CD4-positive, alpha-beta T cell (primary cell): ENCODE results near the gene KRTAP9-6. TPM values are rescaled to one million over a fixed set of nuclear protein-coding genes. Genes with fewer than 3 reads are reported as not detected.

ENCODE experiments used
- ATAC-seq: fragments of 200-7000 bp; cut with Tn5 transposase; one replicate; pipeline ENCODE4 v1.10.0; 2022; ENCODE audit warnings: mild to moderate bottlenecking; ENCODE audit not compliant: poor library complexity
- CTCF ChIA-PET: fragments of 350-600 bp; sonication (Branson Sonifier 250); formaldehyde crosslinking; loops from one replicate; lab custom pipeline; 2021; ENCODE audit warnings: antibody characterized with exemption, inconsistent platforms; lab: Charles Lee
- POLR2A ChIA-PET: fragments of 350-600 bp; sonication (Branson Sonifier 250); formaldehyde crosslinking; loops from one replicate; lab custom pipeline; 2021; ENCODE audit warnings: antibody characterized with exemption, inconsistent platforms; lab: Charles Lee
- DNase-seq, 14 experiments: peaks; one replicate each; pipeline ENCODE4 v3.0.0-alpha.2; 2013 to 2020; ENCODE audit warnings: mixed read lengths in 2 of 14
- H3K27ac ChIP-seq, 2 donors: one replicate each; pipeline versions ENCODE4 v1.5.1 to v1.7.0; 2013; ENCODE audit warnings: low read length in 2 of 2, low read depth in 1 of 2, mild to moderate bottlenecking in 1 of 2
- H3K27me3 ChIP-seq, 2 experiments: 1 replicate in 1 of 2; 2 replicates in 1 of 2; pipeline versions ENCODE4 v1.6.1 to v1.7.0; 2013; ENCODE audit warnings: low read length in 2 of 2, control low read depth in 1 of 2, mild to moderate bottlenecking in 1 of 2, moderate library complexity in 1 of 2; ENCODE audit not compliant: insufficient read depth in 2 of 2, control insufficient read depth in 1 of 2
- H3K36me3 ChIP-seq: one replicate; pipeline ENCODE4 v1.6.1; 2013; ENCODE audit warnings: low read length, control low read depth; ENCODE audit not compliant: insufficient read depth
- H3K4me1 ChIP-seq: one replicate; pipeline ENCODE4 v1.6.1; 2013; ENCODE audit warnings: low read length, control low read depth; ENCODE audit not compliant: insufficient read depth
- H3K4me3 ChIP-seq: one replicate; pipeline ENCODE4 v1.5.1; 2013; ENCODE audit warnings: mild to moderate bottlenecking, low read length, moderate library complexity
- H3K9me3 ChIP-seq, 2 experiments: 1 replicate in 1 of 2; 2 replicates in 1 of 2; pipeline versions ENCODE4 v1.6.1 to v1.7.0; 2013; ENCODE audit warnings: low read length in 2 of 2, mild to moderate bottlenecking in 2 of 2, control low read depth in 1 of 2, moderate library complexity in 1 of 2; ENCODE audit not compliant: control insufficient read depth in 1 of 2, insufficient read depth in 1 of 2
- H3K27ac Mint-ChIP-seq: one replicate; pipeline ENCODE4 v1.8.0; 2020; ENCODE audit warnings: mixed read lengths
- H3K27me3 Mint-ChIP-seq: one replicate; pipeline ENCODE4 v1.8.0; 2021; ENCODE audit warnings: mixed read lengths
- H3K36me3 Mint-ChIP-seq: one replicate; pipeline ENCODE4 v1.8.0; 2021; ENCODE audit warnings: low read depth, mixed read lengths
- H3K4me1 Mint-ChIP-seq: one replicate; pipeline ENCODE4 v1.8.0; 2021; ENCODE audit warnings: low read depth, mixed read lengths
- H3K4me3 Mint-ChIP-seq: one replicate; pipeline ENCODE4 v1.8.0; 2020; ENCODE audit warnings: mild to moderate bottlenecking, mixed read lengths
- H3K9me3 Mint-ChIP-seq: one replicate; pipeline ENCODE4 v1.8.0; 2020; ENCODE audit warnings: mixed read lengths
- intact Hi-C, 2 experiments: fragments of 100-400 bp; cut with DNase I in 1 of 2; cut with micrococcal nuclease in 1 of 2; formaldehyde crosslinking; loops; one replicate each; pipeline versions ENCODE4 v1.15.1 to v1.9.0; 2023 to 2025; cut with DNase I, micrococcal nuclease
- total RNA-seq, 174 experiments: library from RNA in 2 of 174; stranded (reverse) in 2 of 174; gene quantifications; one replicate each; pipeline ENCODE4 v1.2.3 and lab custom pipeline; 2021 to 2026
- TF ChIP-seq, protein P1 (sequence below): fragments of 200-600 bp; IDR thresholded peaks from one replicate; pipeline ENCODE4 v1.8.0; 2022; ENCODE audit warnings: antibody characterized with exemption, mild to moderate bottlenecking

The KRTAP9-6 gene
- total RNA-seq, 2 experiments from 2014 or later = not detected

DNA sequence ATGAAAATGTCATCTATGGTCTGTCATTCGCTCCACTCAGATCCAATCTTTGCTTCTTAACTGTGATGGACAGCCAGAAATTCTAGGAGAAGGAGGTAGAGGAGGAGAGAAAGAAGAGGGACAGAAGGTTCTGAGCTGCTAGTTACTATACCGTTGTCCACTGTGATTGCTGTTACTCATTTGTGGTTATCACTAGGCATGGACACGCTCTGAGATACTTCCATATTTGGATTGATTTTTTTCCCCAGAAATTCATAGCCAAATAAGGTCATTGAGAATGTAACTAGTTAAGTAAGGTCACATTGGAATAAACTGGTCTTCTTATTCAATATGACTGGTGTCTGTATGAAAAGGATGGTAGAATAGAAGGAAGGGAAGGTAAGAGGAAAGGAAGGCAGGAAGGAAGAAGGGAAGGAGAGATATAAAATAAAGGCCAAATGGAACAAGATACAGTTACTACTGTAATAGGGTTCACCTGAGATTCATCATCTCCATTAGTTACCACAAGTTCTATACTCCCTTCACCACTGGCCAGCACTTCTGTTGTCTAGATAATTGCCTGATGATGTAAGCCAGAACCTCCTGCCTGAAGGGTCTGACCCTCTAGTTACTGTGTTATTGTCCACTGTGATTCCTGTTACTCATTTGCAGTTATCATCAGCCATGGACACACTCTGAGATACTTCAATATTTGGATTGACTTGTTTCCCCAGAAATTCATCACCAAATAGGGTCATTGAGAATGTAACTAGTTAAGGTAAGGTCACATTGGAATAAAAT is 13.2 kb downstream of the KRTAP9-6 start:
- DNase-seq = no peak
- Histone ChIP-seq H3K9me3 (no peaks in the 10 kb centered on the region), H3K27ac (no peak overlapping the region), H3K27me3 (no peaks in the 10 kb centered on the region), H3K4me3 (no peak overlapping the region), H3K36me3 (no peaks in the 10 kb centered on the region), H3K4me1 (no peaks in the 10 kb centered on the region)
- POLR2A ChIA-PET = no interaction called here
- ATAC-seq = no peak
- Mint-ChIP-seq H3K36me3 (no peaks in the 10 kb centered on the region), H3K27ac (no peak overlapping the region), H3K9me3 (peaks cover 6% of the 10 kb centered on the region), H3K27me3 (peaks cover 9% of the 10 kb centered on the region), H3K4me3 (no peak overlapping the region), H3K4me1 (no peaks in the 10 kb centered on the region)
- intact Hi-C loops = no loop called here
- CTCF ChIA-PET = no interaction called here
- TF ChIP-seq, protein P1, sequence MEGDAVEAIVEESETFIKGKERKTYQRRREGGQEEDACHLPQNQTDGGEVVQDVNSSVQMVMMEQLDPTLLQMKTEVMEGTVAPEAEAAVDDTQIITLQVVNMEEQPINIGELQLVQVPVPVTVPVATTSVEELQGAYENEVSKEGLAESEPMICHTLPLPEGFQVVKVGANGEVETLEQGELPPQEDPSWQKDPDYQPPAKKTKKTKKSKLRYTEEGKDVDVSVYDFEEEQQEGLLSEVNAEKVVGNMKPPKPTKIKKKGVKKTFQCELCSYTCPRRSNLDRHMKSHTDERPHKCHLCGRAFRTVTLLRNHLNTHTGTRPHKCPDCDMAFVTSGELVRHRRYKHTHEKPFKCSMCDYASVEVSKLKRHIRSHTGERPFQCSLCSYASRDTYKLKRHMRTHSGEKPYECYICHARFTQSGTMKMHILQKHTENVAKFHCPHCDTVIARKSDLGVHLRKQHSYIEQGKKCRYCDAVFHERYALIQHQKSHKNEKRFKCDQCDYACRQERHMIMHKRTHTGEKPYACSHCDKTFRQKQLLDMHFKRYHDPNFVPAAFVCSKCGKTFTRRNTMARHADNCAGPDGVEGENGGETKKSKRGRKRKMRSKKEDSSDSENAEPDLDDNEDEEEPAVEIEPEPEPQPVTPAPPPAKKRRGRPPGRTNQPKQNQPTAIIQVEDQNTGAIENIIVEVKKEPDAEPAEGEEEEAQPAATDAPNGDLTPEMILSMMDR = no peak

DNA sequence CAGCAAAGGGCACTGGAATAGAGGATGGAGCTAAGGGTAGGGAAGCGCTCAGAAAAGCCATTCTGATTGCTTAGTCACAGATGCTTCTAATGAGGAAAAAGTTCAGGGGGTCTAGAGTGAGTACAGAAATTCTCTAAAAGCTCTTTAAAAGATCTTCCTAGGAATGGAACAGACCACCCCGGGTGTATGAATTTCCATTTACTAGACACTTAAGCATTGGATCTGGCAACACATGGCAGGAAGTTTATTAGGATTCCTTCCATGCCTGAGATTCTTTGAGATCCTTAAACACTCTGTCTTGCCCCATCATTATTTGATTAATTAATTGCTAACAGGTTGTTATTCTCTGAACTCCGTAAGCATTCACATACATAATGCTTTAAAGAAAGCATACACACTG is 18.9 kb downstream of the KRTAP9-6 start:
- Histone ChIP-seq H3K36me3 (no peaks in the 10 kb centered on the region), H3K27ac (no peak overlapping the region), H3K9me3 (no peaks in the 10 kb centered on the region), H3K4me3 (no peak overlapping the region), H3K27me3 (no peaks in the 10 kb centered on the region), H3K4me1 (no peaks in the 10 kb centered on the region)
- no peak for ATAC-seq
- Mint-ChIP-seq H3K4me3 (no peak overlapping the region), H3K27ac (no peak overlapping the region), H3K27me3 (no peaks in the 10 kb centered on the region), H3K36me3 (no peaks in the 10 kb centered on the region), H3K4me1 (peaks cover 18% of the 10 kb centered on the region), H3K9me3 (peaks cover 6% of the 10 kb centered on the region)
- CTCF ChIA-PET = no interaction called here
- peak in 1 of 14 experiments; percentile 0 for DNase-seq
- TF ChIP-seq, protein P1 = no peak
- POLR2A ChIA-PET = interaction anchor here (1.1 kb wide), 1 partner anchor 25 kb away, joined by 4 read pairs; the partner anchor contains the start of gene KRTAP16-1
- intact Hi-C loops = no loop called here

DNA sequence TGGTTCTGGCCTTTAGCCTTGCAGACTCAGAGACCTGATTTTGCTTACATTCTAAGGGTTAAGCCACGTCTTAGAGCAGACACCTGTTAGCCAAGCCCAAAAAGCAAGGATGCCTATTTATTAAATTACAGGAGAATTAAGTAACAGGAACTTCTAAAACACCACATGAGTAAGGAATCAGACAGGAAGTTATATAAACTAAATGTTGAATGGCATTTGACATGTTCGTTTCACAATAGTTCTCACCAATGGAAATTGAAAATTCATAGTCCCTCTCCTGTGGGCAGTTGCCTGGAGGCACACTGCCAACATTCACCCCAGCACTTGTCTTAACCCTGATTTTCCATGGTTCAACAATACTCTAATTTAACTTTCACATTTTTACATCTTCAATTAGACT is 19.4 kb downstream of the KRTAP9-6 start:
- POLR2A ChIA-PET = interaction anchor here (1.1 kb wide), 1 partner anchor 24 kb away, joined by 4 read pairs; the partner anchor contains the start of gene KRTAP16-1
- intact Hi-C loops = no loop called here
- H3K36me3 ChIP-seq = no peaks in the 10 kb centered on the region
- H3K27ac ChIP-seq = no peak overlapping the region
- Mint-ChIP-seq H3K27me3 (no peaks in the 10 kb centered on the region), H3K4me3 (no peak overlapping the region), H3K36me3 (no peaks in the 10 kb centered on the region), H3K4me1 (peaks cover 18% of the 10 kb centered on the region), H3K27ac (peak overlapping the region; percentile 2), H3K9me3 (peaks cover 6% of the 10 kb centered on the region)
- DNase-seq (peak in 1 of 14 experiments; percentile 2), ATAC-seq (peak; percentile 39)
- no peak overlapping the region for H3K4me3 ChIP-seq
- H3K27me3 ChIP-seq = no peaks in the 10 kb centered on the region
- CTCF ChIA-PET = no interaction called here
- H3K4me1 ChIP-seq = no peaks in the 10 kb centered on the region
- TF ChIP-seq, protein P1 = no peak
- no peaks in the 10 kb centered on the region for H3K9me3 ChIP-seq
